Measurements from ENCODE around the gene PHF14.

Gene PHF14

GRCh38 chr7:11175371-11175770 is 201.7 kb downstream of the PHF14 start:
- no peak for TF ChIP-seq CTCF (IDR thresholded peaks at IDR 0.05; ENCODE audit: insufficient read depth, low read depth, low read length, missing control alignments)
- no peak for DNase-seq (ENCODE audit: low read depth)
- no peak overlapping the region for H3K4me3 ChIP-seq (ENCODE audit: low read length)

GRCh38 chr7:11175887-11176286 is 202.2 kb downstream of the PHF14 start:
- TF ChIP-seq CTCF (IDR thresholded peaks at IDR 0.05; ENCODE audit: insufficient read depth, low read depth, low read length, missing control alignments): no peak

GRCh38 chr7:11176985-11177555 is 203.4 kb downstream of the PHF14 start:
- no peak overlapping the region for H3K4me3 ChIP-seq (ENCODE audit: low read length)
- no peak for TF ChIP-seq CTCF (IDR thresholded peaks at IDR 0.05; ENCODE audit: insufficient read depth, low read depth, low read length, missing control alignments)
- DNase-seq (ENCODE audit: low read depth): no peak

More at GRCh38 chr7:11175887-11176286, 202.2 kb downstream of the PHF14 start:
- no peak overlapping the region for H3K4me3 ChIP-seq (ENCODE audit: low read length)
- no peak for DNase-seq (ENCODE audit: low read depth)

GRCh38 chr7:11177793-11178192 is 204.1 kb downstream of the PHF14 start:
- TF ChIP-seq CTCF (IDR thresholded peaks at IDR 0.05; ENCODE audit: insufficient read depth, low read depth, low read length, missing control alignments): no peak
- peak; percentile 20 for DNase-seq (ENCODE audit: low read depth)
- no peak overlapping the region for H3K4me3 ChIP-seq (ENCODE audit: low read length)

DNA sequence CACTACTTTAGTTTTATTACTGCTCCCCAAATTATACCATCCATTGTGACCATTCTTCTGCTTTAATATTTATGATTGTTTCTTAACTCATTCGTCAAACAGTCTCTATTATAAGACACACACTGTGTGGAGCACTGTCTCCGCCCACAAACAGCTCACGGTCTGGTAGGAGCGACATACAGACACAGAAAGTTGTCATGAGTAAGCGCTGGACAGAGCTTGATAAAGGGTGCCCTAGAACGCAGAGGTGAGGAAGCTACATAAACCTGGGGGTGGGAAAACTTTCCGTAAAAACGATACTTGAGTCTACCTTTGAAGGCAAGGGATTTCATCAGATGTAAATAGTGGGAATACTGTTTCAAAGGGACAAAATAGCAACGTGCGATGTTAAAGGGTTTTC is 207.9 kb downstream of the PHF14 start:
- no peak overlapping the region for H3K4me3 ChIP-seq (ENCODE audit: low read length)
- no peak for DNase-seq (ENCODE audit: low read depth)
- no peak for TF ChIP-seq CTCF (IDR thresholded peaks at IDR 0.05; ENCODE audit: insufficient read depth, low read depth, low read length, missing control alignments)

DNA sequence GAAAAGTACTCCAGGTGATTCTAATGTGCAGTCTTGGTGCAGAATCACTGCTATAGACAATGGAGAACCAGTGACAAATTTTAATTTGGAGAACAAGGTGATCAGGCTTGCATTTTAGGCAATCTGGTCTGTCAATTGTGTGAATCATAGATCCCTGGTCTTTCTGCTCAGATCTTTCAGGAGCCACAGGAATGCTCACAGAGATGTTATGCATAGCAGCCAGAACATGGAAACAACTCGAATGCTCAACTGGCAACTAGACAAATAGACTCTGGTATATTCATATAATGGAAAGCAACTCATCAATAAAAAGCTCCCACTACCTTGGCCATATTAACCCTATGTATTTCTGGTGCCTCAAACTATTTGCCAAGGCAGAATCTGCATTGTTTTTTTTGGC is 209.1 kb downstream of the PHF14 start:
- no peak for TF ChIP-seq CTCF (IDR thresholded peaks at IDR 0.05; ENCODE audit: insufficient read depth, low read depth, low read length, missing control alignments)
- no peak overlapping the region for H3K4me3 ChIP-seq (ENCODE audit: low read length)
- no peak for DNase-seq (ENCODE audit: low read depth)

GRCh38 chr7:11185179-11185815 is 211.6 kb downstream of the PHF14 start:
- no peak for DNase-seq (ENCODE audit: low read depth)
- no peak for TF ChIP-seq CTCF (IDR thresholded peaks at IDR 0.05; ENCODE audit: insufficient read depth, low read depth, low read length, missing control alignments)
- H3K4me3 ChIP-seq (ENCODE audit: low read length): no peak overlapping the region

Measured in epithelial cell of esophagus (primary cell).